ENCODE measurements around the gene CAPN12.
"Not testable (repeated sequence)": the region's sequence is repeated elsewhere in the genome, so short reads cannot be mapped to it uniquely, and the experiment has no call there.

DNA sequence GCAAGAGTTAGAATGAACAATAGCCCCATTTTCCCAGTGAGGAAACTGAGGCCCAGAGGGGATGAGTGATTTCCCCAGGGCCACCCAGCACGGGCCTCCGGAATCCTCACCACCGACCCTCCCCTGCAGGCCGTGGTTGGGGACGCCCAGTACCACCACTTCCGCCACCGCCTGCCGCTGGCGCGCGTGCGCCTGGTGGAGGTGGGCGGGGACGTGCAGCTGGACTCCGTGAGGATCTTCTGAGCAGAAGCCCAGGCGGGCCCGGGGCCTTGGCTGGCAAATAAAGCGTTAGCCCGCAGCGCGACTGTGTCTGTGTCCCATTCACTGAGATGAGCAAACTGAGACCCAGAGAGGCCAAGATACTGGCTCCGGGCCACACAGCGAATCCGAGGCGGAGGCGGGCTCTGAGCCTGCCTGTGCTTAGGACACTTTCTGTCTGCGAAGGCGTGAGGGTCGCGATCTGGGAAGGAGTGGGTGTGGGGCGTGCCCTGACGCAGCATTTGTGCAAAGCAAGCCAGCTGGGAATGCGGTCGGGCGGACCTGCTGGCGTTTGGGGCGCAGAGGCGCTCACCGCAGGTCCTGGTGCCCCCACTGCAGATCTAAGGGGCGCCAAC is 47.3 kb upstream of the CAPN12 start:
- not testable (repeated sequence) for TF ChIP-seq POLR2A (IDR thresholded peaks at IDR 0.05; ENCODE audit: borderline replicate concordance, extremely low read depth, insufficient read depth, insufficient read length); CEBPB (IDR thresholded peaks at IDR 0.05; ENCODE audit: low read depth); ZFX (IDR thresholded peaks at IDR 0.05); EZH2phosphoT487 (IDR thresholded peaks at IDR 0.05; ENCODE audit: borderline replicate concordance)
- TF ChIP-seq, protein P1, sequence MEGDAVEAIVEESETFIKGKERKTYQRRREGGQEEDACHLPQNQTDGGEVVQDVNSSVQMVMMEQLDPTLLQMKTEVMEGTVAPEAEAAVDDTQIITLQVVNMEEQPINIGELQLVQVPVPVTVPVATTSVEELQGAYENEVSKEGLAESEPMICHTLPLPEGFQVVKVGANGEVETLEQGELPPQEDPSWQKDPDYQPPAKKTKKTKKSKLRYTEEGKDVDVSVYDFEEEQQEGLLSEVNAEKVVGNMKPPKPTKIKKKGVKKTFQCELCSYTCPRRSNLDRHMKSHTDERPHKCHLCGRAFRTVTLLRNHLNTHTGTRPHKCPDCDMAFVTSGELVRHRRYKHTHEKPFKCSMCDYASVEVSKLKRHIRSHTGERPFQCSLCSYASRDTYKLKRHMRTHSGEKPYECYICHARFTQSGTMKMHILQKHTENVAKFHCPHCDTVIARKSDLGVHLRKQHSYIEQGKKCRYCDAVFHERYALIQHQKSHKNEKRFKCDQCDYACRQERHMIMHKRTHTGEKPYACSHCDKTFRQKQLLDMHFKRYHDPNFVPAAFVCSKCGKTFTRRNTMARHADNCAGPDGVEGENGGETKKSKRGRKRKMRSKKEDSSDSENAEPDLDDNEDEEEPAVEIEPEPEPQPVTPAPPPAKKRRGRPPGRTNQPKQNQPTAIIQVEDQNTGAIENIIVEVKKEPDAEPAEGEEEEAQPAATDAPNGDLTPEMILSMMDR (IDR thresholded peaks at IDR 0.05 in 2 of 3, conservative IDR thresholded peaks at IDR 0.05 in 1 of 3; ENCODE audit: borderline replicate concordance in 1 of 3, insufficient read depth in 1 of 3, low read depth in 2 of 3, low read length in 2 of 3) = not testable (repeated sequence)
